ENCODE measurements around the gene YIPF6.
"Not testable (repeated sequence)": the region's sequence is repeated elsewhere in the genome, so short reads cannot be mapped to it uniquely, and the experiment has no call there.

The YIPF6 gene, protein sequence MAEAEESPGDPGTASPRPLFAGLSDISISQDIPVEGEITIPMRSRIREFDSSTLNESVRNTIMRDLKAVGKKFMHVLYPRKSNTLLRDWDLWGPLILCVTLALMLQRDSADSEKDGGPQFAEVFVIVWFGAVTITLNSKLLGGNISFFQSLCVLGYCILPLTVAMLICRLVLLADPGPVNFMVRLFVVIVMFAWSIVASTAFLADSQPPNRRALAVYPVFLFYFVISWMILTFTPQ

DNA sequence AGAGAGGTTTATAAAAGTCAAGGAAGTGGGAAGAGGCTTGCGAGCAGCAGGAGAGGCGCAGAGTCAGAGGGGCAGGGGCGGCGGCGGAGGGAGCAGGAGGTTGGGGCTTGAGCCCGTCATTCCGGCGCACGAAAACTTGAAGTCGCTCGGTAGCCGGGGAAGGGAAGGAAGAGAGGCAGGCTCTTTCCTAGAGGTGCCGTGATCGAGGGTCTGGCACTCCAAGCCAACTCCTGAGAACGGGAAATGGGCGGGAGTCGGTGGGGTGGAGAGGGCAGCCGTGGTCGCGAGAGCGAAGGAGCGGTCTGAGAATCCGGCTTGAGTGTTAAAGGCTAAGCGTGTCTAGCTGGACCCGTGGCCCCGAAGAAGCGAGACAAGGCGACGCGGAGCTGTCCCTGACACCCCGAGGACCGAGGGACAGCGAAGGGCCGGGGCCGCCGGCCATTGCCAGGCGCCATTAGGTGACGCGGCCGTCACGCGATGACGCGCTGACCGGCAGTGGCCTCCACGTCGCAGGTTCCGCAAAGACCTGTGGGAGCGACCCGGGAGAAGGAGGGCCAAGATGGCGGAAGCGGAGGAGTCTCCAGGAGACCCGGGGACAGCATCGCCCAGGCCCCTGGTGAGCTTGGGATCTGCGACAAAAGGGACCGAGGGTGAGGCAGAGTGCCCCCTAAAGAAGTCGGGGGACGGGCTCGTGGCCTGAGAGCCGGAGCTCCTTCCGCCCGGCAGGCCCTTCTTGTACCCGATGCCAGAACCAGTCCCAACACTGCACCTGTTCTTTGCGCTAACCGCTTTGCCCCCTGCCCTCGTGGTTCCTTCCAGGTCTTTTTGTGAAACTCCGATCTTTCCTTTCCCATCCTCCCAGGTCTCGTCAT, at the start of gene YIPF6:
Gene YIPF6 (plus strand): TSS at position 544 of the 872 bp plus-strand sequence. CDS start 16 bp downstream, at position 560.
- peak; percentile 40 for DNase-seq

DNA sequence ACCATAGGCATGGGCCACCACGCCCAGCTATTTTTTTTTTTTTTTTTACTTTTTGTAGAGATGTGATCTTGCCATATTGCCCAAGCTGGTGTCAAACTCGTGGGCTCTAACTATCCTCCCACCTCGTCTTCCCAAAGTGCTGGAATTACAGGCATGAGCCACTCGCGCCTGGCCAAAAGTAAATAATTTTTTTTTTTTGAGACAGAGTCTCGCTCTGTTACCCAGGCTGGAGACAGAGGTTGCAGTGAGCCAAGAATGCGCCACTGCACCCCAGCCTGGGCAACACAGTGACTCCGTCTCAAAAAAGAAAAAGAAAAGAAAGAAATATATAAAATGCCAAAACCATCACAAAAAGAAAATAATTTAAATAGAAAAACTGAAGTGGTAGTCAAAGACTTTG, 47.1 kb upstream of the YIPF6 start:
- DNase-seq = no peak

GRCh38 chrX:68454476-68455150, 44.2 kb upstream of the YIPF6 start:
- DNase-seq = no peak

DNA sequence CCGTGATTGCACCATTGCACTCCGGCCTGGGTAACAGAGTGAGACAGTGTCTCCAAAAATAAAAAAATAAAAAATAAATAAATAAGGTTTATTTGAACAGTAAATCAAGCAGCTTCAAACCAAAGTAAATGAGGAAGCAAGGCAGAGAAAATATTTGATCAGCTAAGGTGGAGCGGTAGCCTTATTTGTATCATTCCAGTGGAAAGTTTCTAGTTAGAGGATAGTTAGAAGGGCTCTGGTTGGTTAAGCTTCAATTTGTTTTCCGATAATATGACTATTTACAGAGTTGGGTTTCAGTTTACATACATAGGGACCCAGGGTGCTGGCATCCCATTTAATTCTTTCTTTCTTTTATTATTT, 43.7 kb upstream of the YIPF6 start:
- no peak for DNase-seq

- DNase-seq = no peak
Observed at GRCh38 chrX:68461093-68461492, 37.8 kb upstream of the YIPF6 start.

- no peak for DNase-seq
Observed at GRCh38 chrX:68461576-68461975, 37.3 kb upstream of the YIPF6 start.

GRCh38 chrX:68462197-68462596, 36.7 kb upstream of the YIPF6 start:
- DNase-seq = no peak

DNA sequence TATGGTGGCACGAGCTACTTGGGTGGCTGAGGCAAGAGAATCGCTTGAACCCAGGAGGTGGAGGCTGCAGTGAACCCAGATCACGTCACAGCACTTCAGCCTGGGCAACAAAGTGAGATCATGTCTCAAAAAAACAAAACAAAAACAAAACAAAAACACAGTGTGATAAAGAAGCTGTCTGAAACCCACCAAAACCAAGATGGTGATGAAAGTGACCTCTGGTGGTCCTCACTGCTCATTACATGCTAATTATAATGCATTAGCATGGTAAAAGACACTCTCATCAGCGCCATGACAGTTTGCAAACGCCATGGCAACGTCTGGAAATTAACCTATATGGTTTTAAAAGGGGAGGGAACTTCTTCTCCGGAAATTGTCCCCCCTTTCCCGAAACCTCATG, 36.2 kb upstream of the YIPF6 start:
- no peak for DNase-seq

DNA sequence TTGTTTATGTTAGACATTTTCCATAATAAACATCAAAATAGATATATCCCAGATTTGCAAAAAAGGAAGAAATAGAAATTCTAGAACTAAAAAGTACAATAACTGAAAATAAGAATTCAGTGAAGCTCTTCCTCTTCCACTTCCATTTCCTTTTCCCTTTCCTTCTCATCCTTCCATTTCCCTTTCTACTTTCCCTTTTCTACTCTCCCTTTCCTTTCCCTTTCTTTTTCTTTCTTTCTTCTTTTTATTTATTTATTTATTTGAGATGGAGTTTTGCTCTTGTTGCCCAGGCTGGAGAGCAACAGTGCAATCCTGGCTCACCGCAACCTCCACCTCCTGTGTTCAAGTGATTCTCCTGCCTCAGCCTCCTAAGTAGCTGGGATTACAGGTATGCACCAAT, 35.0 kb upstream of the YIPF6 start:
- no peak for DNase-seq

GRCh38 chrX:68464796-68465195, 34.1 kb upstream of the YIPF6 start:
- DNase-seq = no peak

DNA sequence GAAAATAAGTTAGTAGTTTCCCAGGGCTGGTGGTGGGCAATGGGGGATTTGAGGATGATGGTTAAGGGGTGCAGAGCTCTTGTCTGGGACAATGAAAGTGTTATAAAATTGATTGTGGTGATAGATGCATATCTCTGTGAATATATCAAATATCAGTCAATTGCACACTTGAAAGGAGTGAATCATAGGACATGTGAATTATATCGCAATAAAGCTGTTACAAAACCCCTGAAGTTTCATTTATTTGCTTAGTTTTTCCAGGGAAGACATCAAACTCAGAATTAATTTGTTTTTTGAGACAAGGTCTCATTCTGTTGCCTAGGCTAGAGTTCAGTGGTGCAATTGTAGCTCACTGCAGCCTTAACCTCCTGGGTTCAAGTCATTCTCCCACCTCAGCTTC, 17.9 kb upstream of the YIPF6 start:
- no peak for DNase-seq

DNA sequence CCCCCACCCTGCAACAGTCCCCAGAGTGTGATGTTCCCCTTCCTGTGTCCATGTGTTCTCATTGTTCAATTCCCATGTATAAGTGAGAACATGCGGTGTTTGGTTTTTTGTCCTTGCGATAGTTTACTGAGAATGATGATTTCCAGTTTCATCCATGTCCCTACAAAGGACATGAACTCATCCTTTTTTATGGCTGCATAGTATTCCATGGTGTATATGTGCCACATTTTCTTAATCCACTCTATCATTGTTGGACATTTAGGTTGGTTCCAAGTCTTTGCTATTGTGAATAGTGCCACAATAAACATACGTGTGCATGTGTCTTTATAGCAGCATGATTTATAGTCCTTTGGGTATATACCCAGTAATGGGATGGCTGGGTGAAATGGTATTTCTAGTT, 12.7 kb upstream of the YIPF6 start:
- not testable (repeated sequence) for DNase-seq

DNA sequence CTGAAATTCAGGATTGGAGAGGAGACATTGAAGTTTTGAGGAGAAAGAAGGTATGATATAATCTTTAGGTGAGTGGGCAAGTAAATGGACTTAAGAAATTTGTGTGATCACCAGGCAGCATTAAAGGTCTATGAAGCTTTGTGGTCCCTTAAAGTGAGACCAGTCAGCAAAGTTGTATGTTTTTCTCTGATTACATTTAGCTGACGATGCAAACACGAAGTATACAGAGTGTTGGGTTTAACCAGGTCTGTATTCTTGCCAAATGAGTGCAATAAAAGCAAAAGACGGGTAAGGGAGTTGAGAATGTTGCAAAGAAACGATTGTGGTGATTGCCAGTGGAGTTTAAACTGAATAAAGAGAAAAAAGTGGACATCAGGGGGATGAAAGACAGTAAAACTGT, 11.6 kb upstream of the YIPF6 start:
- no peak for DNase-seq

- no peak for DNase-seq
Observed at GRCh38 chrX:68487924-68488323, 10.9 kb upstream of the YIPF6 start.

- no peak for DNase-seq
Observed at GRCh38 chrX:68488657-68489056, 10.2 kb upstream of the YIPF6 start.

DNA sequence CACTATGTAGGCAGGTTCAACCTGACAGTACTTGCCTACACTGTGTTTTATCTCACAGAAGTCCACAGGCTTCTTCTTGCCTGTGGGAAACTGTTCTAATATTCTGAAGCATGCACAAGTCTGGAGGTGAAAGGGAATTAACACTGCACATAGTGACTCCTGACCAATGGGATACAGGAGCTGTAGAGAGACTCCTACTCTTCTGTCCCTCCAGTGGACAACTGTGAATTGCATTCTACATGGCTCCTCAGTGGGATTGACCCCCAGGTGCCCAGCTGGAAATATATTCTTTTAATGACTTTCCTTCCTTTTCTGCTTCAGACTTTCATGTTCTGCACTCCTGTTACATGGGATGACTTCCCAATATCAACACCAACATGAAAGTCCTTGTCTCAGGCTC, 8.2 kb upstream of the YIPF6 start:
- no peak for DNase-seq

- DNase-seq = no peak
Observed at GRCh38 chrX:68492583-68492982, 6.3 kb upstream of the YIPF6 start.

DNA sequence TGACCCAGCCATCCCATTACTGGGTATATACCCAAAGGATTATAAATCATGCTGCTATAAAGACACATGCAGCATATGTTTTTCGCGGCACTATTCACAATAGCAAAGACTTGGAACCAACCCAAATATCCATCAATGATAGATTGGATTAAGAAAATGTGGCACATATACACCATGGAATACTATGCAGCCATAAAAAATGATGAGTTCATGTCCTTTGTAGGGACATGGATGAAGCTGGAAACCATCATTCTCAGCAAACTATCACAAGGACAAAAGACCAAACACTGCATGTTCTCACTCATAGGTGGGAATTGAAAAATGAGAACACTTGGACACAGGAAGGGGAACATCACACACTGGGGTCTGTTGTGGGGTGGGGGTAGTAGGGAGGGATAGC, 5.1 kb upstream of the YIPF6 start:
- DNase-seq = not testable (repeated sequence)

- no peak for DNase-seq
Observed at GRCh38 chrX:68498044-68498507, 775 bp upstream of the YIPF6 start.

GRCh38 chrX:68499543-68500504, 973 bp downstream of the YIPF6 start:
- no peak for DNase-seq

GRCh38 chrX:68503836-68504636, 5.2 kb downstream of the YIPF6 start:
- peak; percentile 14 for DNase-seq

DNA sequence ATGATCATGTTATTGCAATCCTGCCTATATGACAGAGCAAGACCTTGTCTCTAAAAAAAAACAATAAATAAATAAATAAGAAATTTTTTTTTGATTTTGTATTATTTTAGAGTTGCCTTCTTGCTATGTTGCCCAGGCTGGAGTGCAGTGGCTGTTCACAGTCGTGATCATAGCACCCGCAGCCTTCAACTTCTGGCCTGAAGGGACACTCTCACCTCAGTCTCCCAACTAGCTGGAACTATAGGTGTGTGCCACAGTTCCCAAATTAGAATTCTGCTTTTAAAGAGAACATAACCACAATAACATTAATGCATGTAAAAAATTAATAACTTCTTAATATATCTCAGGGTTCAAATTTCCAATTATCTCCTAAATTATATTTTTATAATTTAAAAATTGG, 7.8 kb downstream of the YIPF6 start:
- DNase-seq = no peak
